HFF-Myc (cell line): ENCODE measurements around the gene ZNF212.

Experiments used
- DNase-seq: peaks from one replicate; pipeline ENCODE4 v3.0.0-alpha.2; 2011; ENCODE audit warnings: low read depth; ENCODE audit errors: extremely low read depth
- H3K4me3 ChIP-seq: replicated peaks from 2 replicates; pipeline ENCODE4 v1.5.1; 2011; ENCODE audit warnings: low read depth, mild to moderate bottlenecking, control low read depth, low read length
- TF ChIP-seq, protein P1 (sequence below): IDR thresholded peaks from 2 replicates; pipeline ENCODE4 v1.5.1; 2012; ENCODE audit warnings: mild to moderate bottlenecking, low read depth, low read length, control low read depth; ENCODE audit errors: missing control alignments

The ZNF212 gene

DNA sequence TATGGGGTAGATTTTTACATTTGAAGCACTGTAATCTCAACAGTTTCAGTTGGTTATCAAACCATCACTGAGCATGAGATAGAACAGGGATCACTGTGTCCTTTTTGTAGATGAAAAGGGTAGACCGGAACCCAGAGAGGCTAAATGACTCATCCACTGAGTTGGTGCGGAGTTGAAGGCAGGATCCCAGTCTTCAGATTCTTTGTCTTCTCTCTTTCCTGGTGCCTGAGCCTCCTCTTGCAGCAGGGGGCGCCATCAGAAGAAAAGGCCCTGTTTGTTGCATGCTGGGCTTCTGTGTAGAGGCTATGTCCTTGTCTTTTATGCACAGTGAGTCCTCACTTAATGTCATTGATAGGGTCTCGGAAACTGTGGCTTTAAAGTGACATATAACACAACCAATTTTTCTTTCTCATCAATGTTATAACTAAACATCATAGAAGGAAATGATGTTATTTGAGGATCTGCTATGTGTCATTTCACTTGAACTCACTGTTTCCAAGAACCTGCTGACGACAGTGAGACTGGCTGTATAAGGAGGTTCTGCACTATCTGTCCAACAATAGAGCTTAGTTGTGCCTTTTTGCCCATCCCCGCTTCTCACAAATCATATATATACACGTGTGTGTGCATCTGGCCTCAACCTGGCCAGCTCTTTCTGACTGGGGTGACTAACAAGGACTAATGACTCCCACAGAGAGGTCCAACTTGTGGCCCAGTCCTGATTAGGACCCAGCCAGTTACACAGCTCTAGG lies 29.8 kb upstream of the ZNF212 start:
- peak; percentile 17 for DNase-seq
- H3K4me3 ChIP-seq, result no peak overlapping the region
- TF ChIP-seq, protein P1, sequence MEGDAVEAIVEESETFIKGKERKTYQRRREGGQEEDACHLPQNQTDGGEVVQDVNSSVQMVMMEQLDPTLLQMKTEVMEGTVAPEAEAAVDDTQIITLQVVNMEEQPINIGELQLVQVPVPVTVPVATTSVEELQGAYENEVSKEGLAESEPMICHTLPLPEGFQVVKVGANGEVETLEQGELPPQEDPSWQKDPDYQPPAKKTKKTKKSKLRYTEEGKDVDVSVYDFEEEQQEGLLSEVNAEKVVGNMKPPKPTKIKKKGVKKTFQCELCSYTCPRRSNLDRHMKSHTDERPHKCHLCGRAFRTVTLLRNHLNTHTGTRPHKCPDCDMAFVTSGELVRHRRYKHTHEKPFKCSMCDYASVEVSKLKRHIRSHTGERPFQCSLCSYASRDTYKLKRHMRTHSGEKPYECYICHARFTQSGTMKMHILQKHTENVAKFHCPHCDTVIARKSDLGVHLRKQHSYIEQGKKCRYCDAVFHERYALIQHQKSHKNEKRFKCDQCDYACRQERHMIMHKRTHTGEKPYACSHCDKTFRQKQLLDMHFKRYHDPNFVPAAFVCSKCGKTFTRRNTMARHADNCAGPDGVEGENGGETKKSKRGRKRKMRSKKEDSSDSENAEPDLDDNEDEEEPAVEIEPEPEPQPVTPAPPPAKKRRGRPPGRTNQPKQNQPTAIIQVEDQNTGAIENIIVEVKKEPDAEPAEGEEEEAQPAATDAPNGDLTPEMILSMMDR, result peak; percentile 84

GRCh38 chr7:149210551-149210950 lies 28.9 kb upstream of the ZNF212 start:
- no peak overlapping the region for H3K4me3 ChIP-seq
- DNase-seq, result no peak
- TF ChIP-seq, protein P1, result no peak

GRCh38 chr7:149214020-149214720 lies 25.3 kb upstream of the ZNF212 start:
- no peak overlapping the region for H3K4me3 ChIP-seq
- no peak for DNase-seq
- TF ChIP-seq, protein P1, result no peak

DNA sequence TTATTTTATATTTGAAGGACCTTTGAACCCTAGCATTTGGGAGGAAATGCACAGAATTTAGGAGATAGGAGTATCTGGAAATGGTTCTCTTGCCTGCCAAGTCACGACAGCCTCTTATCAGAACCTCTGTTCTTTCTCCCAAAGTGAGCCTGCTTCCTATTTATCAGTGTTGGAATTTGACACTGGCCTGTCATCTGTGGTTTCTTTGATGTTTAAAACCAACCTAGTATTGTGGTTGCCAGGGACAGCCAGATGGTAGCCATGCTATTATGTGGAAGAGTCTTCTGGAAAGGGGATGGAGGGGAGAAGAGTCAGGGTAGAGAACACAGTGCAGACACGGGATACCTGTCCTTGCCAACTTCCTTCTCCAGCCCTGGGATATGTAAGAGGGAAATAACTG lies 23.0 kb upstream of the ZNF212 start:
- TF ChIP-seq, protein P1, result no peak
- no peak overlapping the region for H3K4me3 ChIP-seq
- DNase-seq, result no peak

DNA sequence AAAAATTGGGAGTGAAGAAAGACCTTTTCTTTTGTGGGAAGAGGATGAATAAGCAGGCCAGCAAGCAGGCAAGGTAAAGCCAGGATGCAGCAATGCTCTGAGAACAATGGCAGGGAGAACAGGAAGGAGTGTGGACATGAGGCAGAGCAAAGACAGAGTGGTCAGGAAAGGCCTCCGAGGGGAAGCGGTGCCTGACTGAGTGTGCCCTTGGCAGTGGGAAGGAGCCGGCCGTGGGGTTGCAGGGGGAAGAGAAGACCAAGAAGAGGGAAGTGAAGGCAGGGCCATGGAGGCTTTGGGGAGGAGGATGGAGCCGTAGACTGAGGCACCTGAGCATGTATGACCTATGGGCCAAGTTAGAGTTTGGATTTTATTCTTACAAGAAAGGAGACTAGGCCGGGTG lies 21.9 kb upstream of the ZNF212 start:
- TF ChIP-seq, protein P1, result no peak
- no peak for DNase-seq
- no peak overlapping the region for H3K4me3 ChIP-seq

- TF ChIP-seq, protein P1, result no peak
- no peak for DNase-seq
- no peak overlapping the region for H3K4me3 ChIP-seq
Measured at GRCh38 chr7:149218469-149219420, 20.7 kb upstream of the ZNF212 start.
